GM23338 (cell line): ENCODE measurements around the gene PHLDB2. TPM values are rescaled to one million over a fixed set of nuclear protein-coding genes. Genes with fewer than 3 reads are reported as not detected.

Experiments used
- ATAC-seq: fragments of 200-7000 bp; cut with Tn5 transposase; 3 replicates; pipeline ENCODE4 v1.9.1; 2020
- DNase-seq: peaks from one replicate; pipeline ENCODE4 v3.0.0-alpha.2; 2015; ENCODE audit warnings: low spot score
- H2AFZ ChIP-seq: fragments of 200-600 bp; sonication (generic); 2 replicates; pipeline ENCODE4 v1.8.0; 2016; ENCODE audit warnings: antibody characterized with exemption, mild to moderate bottlenecking, moderate library complexity
- H3F3A ChIP-seq: fragments of 200-600 bp; sonication (generic); replicated peaks from 2 replicates; pipeline ENCODE4 v1.8.0; 2017; ENCODE audit warnings: antibody characterized with exemption, mixed run types, low read depth
- H3K27ac ChIP-seq: fragments of 200-600 bp; sonication (generic); 2 replicates; pipeline ENCODE4 v1.6.1; 2016; ENCODE audit warnings: low read depth
- H3K27me3 ChIP-seq: fragments of 200-600 bp; sonication (generic); 2 replicates; pipeline ENCODE4 v1.8.0; 2016; ENCODE audit warnings: mild to moderate bottlenecking, mixed run types, moderate library complexity; ENCODE audit not compliant: insufficient read depth
- H3K36me3 ChIP-seq: fragments of 200-600 bp; sonication (generic); 2 replicates; pipeline ENCODE4 v1.8.0; 2016; ENCODE audit warnings: mild to moderate bottlenecking; ENCODE audit not compliant: insufficient read depth
- H3K4me1 ChIP-seq: fragments of 200-600 bp; sonication (generic); 2 replicates; pipeline ENCODE4 v1.8.0; 2016; ENCODE audit warnings: mild to moderate bottlenecking, moderate library complexity; ENCODE audit not compliant: insufficient read depth
- H3K4me2 ChIP-seq: fragments of 200-600 bp; sonication (generic); 2 replicates; pipeline ENCODE4 v1.7.1; 2017; ENCODE audit warnings: mixed run types
- H3K4me3 ChIP-seq: fragments of 200-600 bp; sonication (generic); 2 replicates; pipeline ENCODE4 v1.6.1; 2016; ENCODE audit warnings: mixed run types
- H3K79me2 ChIP-seq: fragments of 200-600 bp; sonication (generic); replicated peaks from 2 replicates; pipeline ENCODE4 v1.8.0; 2017; ENCODE audit warnings: mild to moderate bottlenecking; ENCODE audit not compliant: insufficient read depth
- H3K9me2 ChIP-seq: fragments of 200-600 bp; sonication (generic); 2 replicates; pipeline ENCODE4 v1.8.0; 2017; ENCODE audit not compliant: insufficient read depth
- H4K20me1 ChIP-seq: fragments of 200-600 bp; sonication (generic); replicated peaks from 2 replicates; pipeline ENCODE4 v1.8.0; 2017; ENCODE audit warnings: mild to moderate bottlenecking; ENCODE audit not compliant: insufficient read depth
- H3K27ac Mint-ChIP-seq: 2 replicates; pipeline ENCODE4 v1.8.0; 2020; ENCODE audit warnings: inconsistent platforms, mild to moderate bottlenecking, moderate library complexity, mixed read lengths
- H3K27me3 Mint-ChIP-seq: 3 replicates; pipeline ENCODE4 v1.8.0; 2022; ENCODE audit warnings: low read depth, mild to moderate bottlenecking, moderate library complexity, mixed read lengths, inconsistent platforms; ENCODE audit not compliant: insufficient read depth, poor library complexity
- H3K36me3 Mint-ChIP-seq: 3 replicates; pipeline ENCODE4 v1.8.0; 2021; ENCODE audit warnings: low read depth, mild to moderate bottlenecking, inconsistent platforms, moderate library complexity, mixed read lengths
- H3K4me1 Mint-ChIP-seq: 3 replicates; pipeline ENCODE4 v1.8.0; 2020; ENCODE audit warnings: mild to moderate bottlenecking, inconsistent platforms, mixed read lengths
- H3K4me3 Mint-ChIP-seq: 3 replicates; pipeline ENCODE4 v1.8.0; 2021; ENCODE audit warnings: moderate library complexity, mild to moderate bottlenecking, inconsistent platforms, mixed read lengths
- H3K9me3 Mint-ChIP-seq: 3 replicates; pipeline ENCODE4 v1.8.0; 2020; ENCODE audit warnings: moderate library complexity, mild to moderate bottlenecking, inconsistent platforms, mixed read lengths
- EZH2 ChIP-seq: fragments of 200-600 bp; sonication (generic); IDR thresholded peaks from one replicate; pipeline ENCODE4 v1.8.0; 2017; ENCODE audit warnings: antibody characterized with exemption, mild to moderate bottlenecking, low read depth; ENCODE audit not compliant: unreplicated experiment
- POLR2AphosphoS5 ChIP-seq: IDR thresholded peaks from 2 replicates; pipeline ENCODE4 v1.6.1; 2016; ENCODE audit warnings: antibody characterized with exemption, low read depth
- ZNF331 ChIP-seq: fragments of 250-450 bp; sonication (Bioruptor Pico); IDR thresholded peaks from 2 replicates; pipeline ENCODE4 v1.5.0; 2020; ENCODE audit warnings: low read depth, mild to moderate bottlenecking, moderate library complexity
- polyA plus RNA-seq: library from polyadenylated mRNA; unstranded; fragments of >200 nt; fragmentation: Nextera tagmentation; extraction: Ambion mirVana; gene quantifications from 2 replicates; pipeline ENCODE4 v1.2.1, GENCODE V29; 2016
- total RNA-seq: library from RNA; depleted of rRNA; stranded (reverse); fragments of >200 nt; shearing (Covaris generic); gene quantifications from 2 replicates; pipeline ENCODE4 v1.2.3, GENCODE V29; 2014
- TF ChIP-seq, protein P1 (sequence below): IDR thresholded peaks from one replicate; pipeline ENCODE4 v1.6.1; 2018; ENCODE audit warnings: antibody characterized with exemption; ENCODE audit not compliant: unreplicated experiment
- TF ChIP-seq, protein P2 (sequence below): fragments of 250-450 bp; sonication (Bioruptor Pico); IDR thresholded peaks from 2 replicates; pipeline ENCODE4 v1.5.0; 2020; ENCODE audit warnings: mild to moderate bottlenecking, moderate library complexity

Gene PHLDB2
- total and polyA plus RNA-seq, 2 experiments from 2014 or later: 19.5 to 33.7 TPM

DNA sequence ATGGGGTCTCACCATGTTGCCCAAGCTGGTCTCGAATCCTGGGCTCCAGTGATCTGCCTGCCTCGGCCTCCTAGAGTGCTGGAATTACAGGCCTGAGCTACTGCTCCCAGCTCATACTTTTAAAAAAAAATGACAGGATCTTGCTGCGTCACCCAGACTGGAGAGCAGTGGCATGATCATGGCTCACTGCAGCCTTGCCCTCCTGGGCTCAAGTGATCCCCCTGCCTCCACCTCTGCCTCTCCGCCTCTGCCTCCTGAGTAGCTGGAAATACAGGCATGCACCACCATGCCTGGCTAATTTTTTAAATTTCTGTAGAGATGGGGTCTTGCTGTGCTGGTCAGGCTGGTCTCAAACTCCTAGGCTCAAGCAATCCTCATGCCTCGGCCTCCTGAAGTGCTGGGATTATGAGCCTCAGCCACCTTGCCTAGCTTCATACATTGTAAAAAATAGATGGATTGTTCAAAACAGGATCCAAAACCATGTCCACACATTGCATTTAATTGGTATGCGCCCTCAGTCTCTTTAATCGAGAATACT lies 8.9 kb downstream of the PHLDB2 start:
- TF ChIP-seq POLR2AphosphoS5: no peak
- no peak for TF ChIP-seq ZNF331 (CRISPR knock-in tag)
- TF ChIP-seq, protein P1, sequence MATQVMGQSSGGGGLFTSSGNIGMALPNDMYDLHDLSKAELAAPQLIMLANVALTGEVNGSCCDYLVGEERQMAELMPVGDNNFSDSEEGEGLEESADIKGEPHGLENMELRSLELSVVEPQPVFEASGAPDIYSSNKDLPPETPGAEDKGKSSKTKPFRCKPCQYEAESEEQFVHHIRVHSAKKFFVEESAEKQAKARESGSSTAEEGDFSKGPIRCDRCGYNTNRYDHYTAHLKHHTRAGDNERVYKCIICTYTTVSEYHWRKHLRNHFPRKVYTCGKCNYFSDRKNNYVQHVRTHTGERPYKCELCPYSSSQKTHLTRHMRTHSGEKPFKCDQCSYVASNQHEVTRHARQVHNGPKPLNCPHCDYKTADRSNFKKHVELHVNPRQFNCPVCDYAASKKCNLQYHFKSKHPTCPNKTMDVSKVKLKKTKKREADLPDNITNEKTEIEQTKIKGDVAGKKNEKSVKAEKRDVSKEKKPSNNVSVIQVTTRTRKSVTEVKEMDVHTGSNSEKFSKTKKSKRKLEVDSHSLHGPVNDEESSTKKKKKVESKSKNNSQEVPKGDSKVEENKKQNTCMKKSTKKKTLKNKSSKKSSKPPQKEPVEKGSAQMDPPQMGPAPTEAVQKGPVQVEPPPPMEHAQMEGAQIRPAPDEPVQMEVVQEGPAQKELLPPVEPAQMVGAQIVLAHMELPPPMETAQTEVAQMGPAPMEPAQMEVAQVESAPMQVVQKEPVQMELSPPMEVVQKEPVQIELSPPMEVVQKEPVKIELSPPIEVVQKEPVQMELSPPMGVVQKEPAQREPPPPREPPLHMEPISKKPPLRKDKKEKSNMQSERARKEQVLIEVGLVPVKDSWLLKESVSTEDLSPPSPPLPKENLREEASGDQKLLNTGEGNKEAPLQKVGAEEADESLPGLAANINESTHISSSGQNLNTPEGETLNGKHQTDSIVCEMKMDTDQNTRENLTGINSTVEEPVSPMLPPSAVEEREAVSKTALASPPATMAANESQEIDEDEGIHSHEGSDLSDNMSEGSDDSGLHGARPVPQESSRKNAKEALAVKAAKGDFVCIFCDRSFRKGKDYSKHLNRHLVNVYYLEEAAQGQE: no peak
- TF ChIP-seq EZH2: no peak
- TF ChIP-seq, protein P2, sequence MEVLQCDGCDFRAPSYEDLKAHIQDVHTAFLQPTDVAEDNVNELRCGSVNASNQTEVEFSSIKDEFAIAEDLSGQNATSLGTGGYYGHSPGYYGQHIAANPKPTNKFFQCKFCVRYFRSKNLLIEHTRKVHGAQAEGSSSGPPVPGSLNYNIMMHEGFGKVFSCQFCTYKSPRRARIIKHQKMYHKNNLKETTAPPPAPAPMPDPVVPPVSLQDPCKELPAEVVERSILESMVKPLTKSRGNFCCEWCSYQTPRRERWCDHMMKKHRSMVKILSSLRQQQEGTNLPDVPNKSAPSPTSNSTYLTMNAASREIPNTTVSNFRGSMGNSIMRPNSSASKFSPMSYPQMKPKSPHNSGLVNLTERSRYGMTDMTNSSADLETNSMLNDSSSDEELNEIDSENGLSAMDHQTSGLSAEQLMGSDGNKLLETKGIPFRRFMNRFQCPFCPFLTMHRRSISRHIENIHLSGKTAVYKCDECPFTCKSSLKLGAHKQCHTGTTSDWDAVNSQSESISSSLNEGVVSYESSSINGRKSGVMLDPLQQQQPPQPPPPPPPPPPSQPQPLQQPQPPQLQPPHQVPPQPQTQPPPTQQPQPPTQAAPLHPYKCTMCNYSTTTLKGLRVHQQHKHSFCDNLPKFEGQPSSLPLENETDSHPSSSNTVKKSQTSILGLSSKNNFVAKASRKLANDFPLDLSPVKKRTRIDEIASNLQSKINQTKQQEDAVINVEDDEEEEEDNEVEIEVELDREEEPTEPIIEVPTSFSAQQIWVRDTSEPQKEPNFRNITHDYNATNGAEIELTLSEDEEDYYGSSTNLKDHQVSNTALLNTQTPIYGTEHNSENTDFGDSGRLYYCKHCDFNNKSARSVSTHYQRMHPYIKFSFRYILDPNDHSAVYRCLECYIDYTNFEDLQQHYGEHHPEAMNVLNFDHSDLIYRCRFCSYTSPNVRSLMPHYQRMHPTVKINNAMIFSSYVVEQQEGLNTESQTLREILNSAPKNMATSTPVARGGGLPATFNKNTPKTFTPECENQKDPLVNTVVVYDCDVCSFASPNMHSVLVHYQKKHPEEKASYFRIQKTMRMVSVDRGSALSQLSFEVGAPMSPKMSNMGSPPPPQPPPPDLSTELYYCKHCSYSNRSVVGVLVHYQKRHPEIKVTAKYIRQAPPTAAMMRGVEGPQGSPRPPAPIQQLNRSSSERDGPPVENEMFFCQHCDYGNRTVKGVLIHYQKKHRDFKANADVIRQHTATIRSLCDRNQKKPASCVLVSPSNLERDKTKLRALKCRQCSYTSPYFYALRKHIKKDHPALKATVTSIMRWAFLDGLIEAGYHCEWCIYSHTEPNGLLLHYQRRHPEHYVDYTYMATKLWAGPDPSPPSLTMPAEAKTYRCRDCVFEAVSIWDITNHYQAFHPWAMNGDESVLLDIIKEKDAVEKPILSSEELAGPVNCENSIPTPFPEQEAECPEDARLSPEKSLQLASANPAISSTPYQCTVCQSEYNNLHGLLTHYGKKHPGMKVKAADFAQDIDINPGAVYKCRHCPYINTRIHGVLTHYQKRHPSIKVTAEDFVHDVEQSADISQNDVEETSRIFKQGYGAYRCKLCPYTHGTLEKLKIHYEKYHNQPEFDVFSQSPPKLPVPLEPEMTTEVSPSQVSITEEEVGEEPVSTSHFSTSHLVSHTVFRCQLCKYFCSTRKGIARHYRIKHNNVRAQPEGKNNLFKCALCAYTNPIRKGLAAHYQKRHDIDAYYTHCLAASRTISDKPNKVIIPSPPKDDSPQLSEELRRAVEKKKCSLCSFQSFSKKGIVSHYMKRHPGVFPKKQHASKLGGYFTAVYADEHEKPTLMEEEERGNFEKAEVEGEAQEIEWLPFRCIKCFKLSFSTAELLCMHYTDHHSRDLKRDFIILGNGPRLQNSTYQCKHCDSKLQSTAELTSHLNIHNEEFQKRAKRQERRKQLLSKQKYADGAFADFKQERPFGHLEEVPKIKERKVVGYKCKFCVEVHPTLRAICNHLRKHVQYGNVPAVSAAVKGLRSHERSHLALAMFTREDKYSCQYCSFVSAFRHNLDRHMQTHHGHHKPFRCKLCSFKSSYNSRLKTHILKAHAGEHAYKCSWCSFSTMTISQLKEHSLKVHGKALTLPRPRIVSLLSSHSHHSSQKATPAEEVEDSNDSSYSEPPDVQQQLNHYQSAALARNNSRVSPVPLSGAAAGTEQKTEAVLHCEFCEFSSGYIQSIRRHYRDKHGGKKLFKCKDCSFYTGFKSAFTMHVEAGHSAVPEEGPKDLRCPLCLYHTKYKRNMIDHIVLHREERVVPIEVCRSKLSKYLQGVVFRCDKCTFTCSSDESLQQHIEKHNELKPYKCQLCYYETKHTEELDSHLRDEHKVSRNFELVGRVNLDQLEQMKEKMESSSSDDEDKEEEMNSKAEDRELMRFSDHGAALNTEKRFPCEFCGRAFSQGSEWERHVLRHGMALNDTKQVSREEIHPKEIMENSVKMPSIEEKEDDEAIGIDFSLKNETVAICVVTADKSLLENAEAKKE (CRISPR knock-in tag): no peak
- Histone ChIP-seq H3K27ac (no peak overlapping the region), H3F3A (no peaks in the 10 kb centered on the region), H3K4me1 (peaks cover 70% of the 10 kb centered on the region), H3K36me3 (no peaks in the 10 kb centered on the region), H2AFZ (no peak overlapping the region), H3K4me2 (no peak overlapping the region), H3K4me3 (no peak overlapping the region), H3K27me3 (no peaks in the 10 kb centered on the region; the same call in 1 of the 2 replicates), H4K20me1 (no peaks in the 10 kb centered on the region), H3K79me2 (peaks cover 74% of the 10 kb centered on the region), H3K9me2 (no peaks in the 10 kb centered on the region)
- Mint-ChIP-seq H3K9me3 (no peaks in the 10 kb centered on the region), H3K4me1 (peaks cover 68% of the 10 kb centered on the region), H3K36me3 (no peaks in the 10 kb centered on the region; the same call in 2 of the 3 replicates), H3K27me3 (no peaks in the 10 kb centered on the region), H3K27ac (no peak overlapping the region), H3K4me3 (no peak overlapping the region)
- ATAC-seq: no peak
- no peak for DNase-seq
